Measurements from ENCODE around the gene IFIH1. TPM values are rescaled to one million over a fixed set of nuclear protein-coding genes. Genes with fewer than 3 reads are reported as not detected.

Gene IFIH1
- total RNA-seq, 1 donor from 2014 or later = 38.1 TPM

DNA sequence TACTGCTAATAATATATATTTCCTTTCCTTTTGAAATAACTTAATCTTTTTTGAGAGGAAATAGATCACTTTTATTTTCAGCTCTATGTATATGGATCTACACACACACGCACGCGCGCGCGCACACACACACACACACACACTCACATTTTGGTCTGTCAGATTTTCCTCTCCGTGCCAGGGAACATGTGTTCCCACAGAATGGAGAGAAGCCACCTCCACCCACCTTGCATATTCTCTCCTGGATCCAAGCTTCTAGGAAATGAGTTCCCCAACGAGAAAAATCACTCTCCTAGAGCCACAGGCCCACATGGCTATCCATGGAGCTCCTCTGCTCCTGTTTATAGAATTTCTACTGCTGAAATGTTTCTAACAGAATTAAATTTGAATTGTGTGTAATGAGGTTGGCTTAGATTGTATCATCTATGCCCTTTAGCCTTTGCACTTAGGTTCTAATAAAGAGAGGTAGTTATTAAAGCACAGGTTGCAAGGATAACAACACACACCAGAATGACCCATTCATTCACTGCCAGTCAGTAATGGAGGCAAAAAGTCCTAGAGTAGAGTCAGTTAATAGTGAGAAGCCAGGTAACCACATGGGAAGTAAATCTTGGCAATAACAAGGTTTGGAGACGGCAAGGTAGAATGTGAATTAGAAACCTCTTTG lies 19.7 kb downstream of the IFIH1 start:
- Histone ChIP-seq H3K4me1 (no peaks in the 10 kb centered on the region), H3K27ac (no peak overlapping the region), H3K9me3 (no peaks in the 10 kb centered on the region), H3K27me3 (no peaks in the 10 kb centered on the region), H3K4me3 (no peak overlapping the region), H3K36me3 (no peaks in the 10 kb centered on the region)
- intact Hi-C loops (cut with DNase I) = loop anchor here (10.0 kb wide), 1 partner anchor 74 kb away; no protein-coding TSS in a partner anchor
- ATAC-seq (no peak), DNase-seq (no peak)
- TF ChIP-seq, protein P1, sequence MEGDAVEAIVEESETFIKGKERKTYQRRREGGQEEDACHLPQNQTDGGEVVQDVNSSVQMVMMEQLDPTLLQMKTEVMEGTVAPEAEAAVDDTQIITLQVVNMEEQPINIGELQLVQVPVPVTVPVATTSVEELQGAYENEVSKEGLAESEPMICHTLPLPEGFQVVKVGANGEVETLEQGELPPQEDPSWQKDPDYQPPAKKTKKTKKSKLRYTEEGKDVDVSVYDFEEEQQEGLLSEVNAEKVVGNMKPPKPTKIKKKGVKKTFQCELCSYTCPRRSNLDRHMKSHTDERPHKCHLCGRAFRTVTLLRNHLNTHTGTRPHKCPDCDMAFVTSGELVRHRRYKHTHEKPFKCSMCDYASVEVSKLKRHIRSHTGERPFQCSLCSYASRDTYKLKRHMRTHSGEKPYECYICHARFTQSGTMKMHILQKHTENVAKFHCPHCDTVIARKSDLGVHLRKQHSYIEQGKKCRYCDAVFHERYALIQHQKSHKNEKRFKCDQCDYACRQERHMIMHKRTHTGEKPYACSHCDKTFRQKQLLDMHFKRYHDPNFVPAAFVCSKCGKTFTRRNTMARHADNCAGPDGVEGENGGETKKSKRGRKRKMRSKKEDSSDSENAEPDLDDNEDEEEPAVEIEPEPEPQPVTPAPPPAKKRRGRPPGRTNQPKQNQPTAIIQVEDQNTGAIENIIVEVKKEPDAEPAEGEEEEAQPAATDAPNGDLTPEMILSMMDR (IDR thresholded peaks at IDR 0.05) = no peak

DNA sequence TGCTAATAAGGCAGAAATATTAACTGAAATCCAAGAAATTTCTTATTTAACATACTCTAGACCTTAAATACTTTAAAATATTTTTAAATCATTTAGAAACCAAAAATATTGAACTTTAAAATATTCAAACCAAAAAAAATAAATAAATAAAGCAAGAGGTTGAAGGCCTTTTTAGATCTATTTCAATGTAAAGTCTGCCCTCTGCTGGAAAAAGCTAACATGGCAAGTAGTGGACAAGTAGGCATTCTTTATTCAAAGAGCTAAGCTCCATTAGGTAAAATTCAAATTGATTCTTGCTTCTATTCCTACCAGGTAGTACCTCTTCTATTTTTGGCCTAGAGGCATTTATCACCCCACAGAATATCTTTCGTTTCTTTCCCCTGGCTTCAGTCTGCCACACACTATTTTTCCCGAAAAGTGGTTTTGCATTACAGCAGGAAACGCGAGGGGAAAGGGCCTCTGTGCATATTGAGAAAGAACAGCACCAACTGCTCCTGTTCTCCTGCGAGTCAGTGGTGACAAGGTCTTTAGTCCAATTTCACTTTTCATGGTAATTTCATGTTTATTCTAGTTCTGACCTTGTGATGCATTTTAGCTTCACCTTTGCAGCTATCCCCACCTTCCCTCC lies 20.4 kb downstream of the IFIH1 start:
- TF ChIP-seq, protein P1 (IDR thresholded peaks at IDR 0.05) = peak; percentile 95
- intact Hi-C loops (cut with DNase I) = loop anchor here (10.0 kb wide), 1 partner anchor 73 kb away; no protein-coding TSS in a partner anchor
- Histone ChIP-seq H3K27ac (no peak overlapping the region), H3K27me3 (no peaks in the 10 kb centered on the region), H3K4me1 (no peaks in the 10 kb centered on the region), H3K4me3 (no peak overlapping the region), H3K9me3 (no peaks in the 10 kb centered on the region), H3K36me3 (peaks cover 2% of the 10 kb centered on the region)
- DNase-seq (no peak), ATAC-seq (peak; percentile 76)

- Histone ChIP-seq H3K27ac (no peak overlapping the region), H3K27me3 (no peaks in the 10 kb centered on the region), H3K4me1 (no peaks in the 10 kb centered on the region), H3K4me3 (no peak overlapping the region), H3K9me3 (no peaks in the 10 kb centered on the region), H3K36me3 (peaks cover 3% of the 10 kb centered on the region)
- ATAC-seq (no peak), DNase-seq (no peak)
- TF ChIP-seq, protein P1 (IDR thresholded peaks at IDR 0.05) = no peak
- intact Hi-C loops (cut with DNase I) = loop anchor here (10.0 kb wide), 1 partner anchor 70 kb away; no protein-coding TSS in a partner anchor
Observed at GRCh38 chr2:162295009-162295408, 23.5 kb downstream of the IFIH1 start.

DNA sequence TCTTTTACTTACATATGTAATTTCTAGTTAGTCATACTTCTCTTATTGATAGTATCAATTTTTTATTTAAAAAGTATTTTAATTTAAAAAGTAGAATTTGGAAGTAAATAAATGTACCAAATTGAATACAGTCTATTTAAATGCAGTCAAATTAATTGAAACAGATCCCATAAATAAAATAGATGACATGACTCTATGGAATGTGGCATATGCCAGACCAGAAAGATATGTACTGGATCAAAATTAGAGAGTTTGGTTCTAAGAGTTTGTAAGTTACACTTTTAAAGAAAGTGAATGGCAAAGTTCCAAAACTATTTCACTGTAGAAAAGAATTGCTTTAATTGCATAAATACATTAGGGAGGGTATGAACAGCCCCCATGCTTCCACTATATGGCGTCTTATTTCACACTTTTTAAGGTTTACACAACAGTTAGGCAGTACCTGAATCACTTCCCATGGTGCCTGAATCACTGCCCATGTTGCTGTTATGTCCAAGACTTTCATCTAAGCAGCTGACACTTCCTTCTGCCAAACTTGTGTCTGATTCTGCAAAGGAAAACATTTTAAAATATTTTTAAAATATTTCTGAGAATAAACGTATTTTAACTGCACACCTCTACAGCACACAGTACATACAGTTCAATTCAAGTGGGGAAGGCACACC lies 25.2 kb downstream of the IFIH1 start:
- Histone ChIP-seq H3K4me1 (no peaks in the 10 kb centered on the region), H3K9me3 (no peaks in the 10 kb centered on the region), H3K27ac (no peak overlapping the region), H3K36me3 (peaks cover 4% of the 10 kb centered on the region), H3K4me3 (no peak overlapping the region), H3K27me3 (no peaks in the 10 kb centered on the region)
- TF ChIP-seq, protein P1 (IDR thresholded peaks at IDR 0.05) = no peak
- no peak for DNase-seq
- intact Hi-C loops (cut with DNase I) = loop anchor here (10.0 kb wide), 1 partner anchor 68 kb away; no protein-coding TSS in a partner anchor
- no peak for ATAC-seq

GRCh38 chr2:162291748-162292147 lies 26.7 kb downstream of the IFIH1 start:
- no peak overlapping the region for H3K27ac ChIP-seq
- TF ChIP-seq, protein P1 (IDR thresholded peaks at IDR 0.05) = no peak

More at GRCh38 chr2:162291748-162292147, 26.7 kb downstream of the IFIH1 start:
- Histone ChIP-seq H3K9me3 (no peaks in the 10 kb centered on the region), H3K4me3 (no peak overlapping the region), H3K4me1 (no peaks in the 10 kb centered on the region), H3K27me3 (no peaks in the 10 kb centered on the region), H3K36me3 (peaks cover 19% of the 10 kb centered on the region)
- DNase-seq (no peak), ATAC-seq (peak; percentile 20)
- intact Hi-C loops (cut with DNase I) = loop anchor here (10.0 kb wide), 1 partner anchor 67 kb away; no protein-coding TSS in a partner anchor
